ENCODE results near the gene STYX.

- no peak for TF ChIP-seq CTCF (IDR thresholded peaks at IDR 0.05 in 2 of 3, conservative IDR thresholded peaks at IDR 0.05 in 1 of 3; ENCODE audit: borderline replicate concordance in 1 of 3, insufficient read depth in 1 of 3, low read depth in 2 of 3, low read length in 2 of 3)
- no peak for TF ChIP-seq EZH2 (IDR thresholded peaks at IDR 0.05)
- no peak for TF ChIP-seq FOSL1 (IDR thresholded peaks at IDR 0.05; ENCODE audit: low read depth)
- TF ChIP-seq SRF (IDR thresholded peaks at IDR 0.05; ENCODE audit: low read depth): no peak
- TF ChIP-seq EZH2phosphoT487 (IDR thresholded peaks at IDR 0.05; ENCODE audit: borderline replicate concordance): no peak
- TF ChIP-seq ZBTB33 (IDR thresholded peaks at IDR 0.05; ENCODE audit: extremely low read depth, insufficient replicate concordance, low read length): no peak
- TF ChIP-seq YY1 (IDR thresholded peaks at IDR 0.05; ENCODE audit: extremely low read depth, insufficient replicate concordance, low read depth, low read length): no peak
- TF ChIP-seq ZNF274 (IDR thresholded peaks at IDR 0.05; ENCODE audit: low read depth, low read length): no peak
- no peak for TF ChIP-seq SIN3A (IDR thresholded peaks at IDR 0.05; ENCODE audit: low read depth)
- TF ChIP-seq MAX (IDR thresholded peaks at IDR 0.05): no peak
- no peak for TF ChIP-seq RAD21 (IDR thresholded peaks at IDR 0.05; ENCODE audit: low read depth)
- no peak for TF ChIP-seq SP1 (IDR thresholded peaks at IDR 0.05; ENCODE audit: low read depth)
- no peak for TF ChIP-seq TCF7L2 (IDR thresholded peaks at IDR 0.05; ENCODE audit: borderline replicate concordance, extremely low read depth, insufficient read depth, insufficient read length)
- TF ChIP-seq POLR2AphosphoS5 (IDR thresholded peaks at IDR 0.05; ENCODE audit: low read depth, low read length): no peak
Measured at GRCh38 chr14:52686176-52686575, 43.8 kb upstream of the STYX start.
